A673 (cell line): Measurements from ENCODE around the gene MTTP. TPM values are rescaled to one million over a fixed set of nuclear protein-coding genes. Genes with fewer than 3 reads are reported as not detected.

Source experiments
- BruUV-seq: library from RNA; stranded (reverse); fragments of 400-500 nt; replicated peaks from 2 replicates; lab custom pipeline; 2021; lab: Mats Ljungman, UMichigan
- CTCF ChIA-PET: fragments of 300-600 bp; sonication (Branson Sonifier 250); formaldehyde crosslinking; loops from one replicate; lab custom pipeline; 2022; ENCODE audit warnings: antibody characterized with exemption; lab: Charles Lee
- POLR2A ChIA-PET: fragments of 300-600 bp; sonication (Branson Sonifier 250); formaldehyde crosslinking; loops from one replicate; lab custom pipeline; 2022; ENCODE audit warnings: antibody characterized with exemption; ENCODE audit not compliant: low non-redundant PET; lab: Charles Lee
- DNase-seq: peaks from one replicate; pipeline ENCODE4 v3.0.0-alpha.2; 2015; ENCODE audit warnings: low spot score
- H3K27ac ChIP-seq: fragments of 200-600 bp; sonication (generic); 2 replicates; pipeline ENCODE4 v1.5.1; 2016; ENCODE audit warnings: mixed run types, low read depth, mild to moderate bottlenecking, mixed read lengths, antibody characterized with exemption, low read length; ENCODE audit not compliant: poor library complexity, severe bottlenecking
- H3K27me3 ChIP-seq: fragments of 200-600 bp; sonication (generic); replicated peaks from 2 replicates; pipeline ENCODE4 v1.6.1; 2017; ENCODE audit warnings: mixed run types, low read depth, mild to moderate bottlenecking, mixed read lengths, antibody characterized with exemption, low read length; ENCODE audit not compliant: insufficient read depth, poor library complexity
- H3K36me3 ChIP-seq: fragments of 200-600 bp; sonication (generic); 2 replicates; pipeline ENCODE4 v1.6.1; 2016; ENCODE audit warnings: mixed run types, mild to moderate bottlenecking, mixed read lengths, antibody characterized with exemption, low read length; ENCODE audit not compliant: insufficient read depth, poor library complexity, severe bottlenecking
- H3K4me1 ChIP-seq: fragments of 200-600 bp; sonication (generic); 2 replicates; pipeline ENCODE4 v1.6.1; 2017; ENCODE audit warnings: mixed run types, mild to moderate bottlenecking, mixed read lengths, antibody characterized with exemption, low read length; ENCODE audit not compliant: insufficient read depth, poor library complexity, severe bottlenecking
- H3K4me3 ChIP-seq: fragments of 200-600 bp; sonication (generic); 2 replicates; pipeline ENCODE4 v1.5.1; 2016; ENCODE audit warnings: low read depth, mixed run types, mild to moderate bottlenecking, mixed read lengths, low read length; ENCODE audit not compliant: poor library complexity, severe bottlenecking
- H3K9me3 ChIP-seq: fragments of 200-600 bp; sonication (generic); 2 replicates; pipeline ENCODE4 v1.6.1; 2016; ENCODE audit warnings: mixed run types, low read depth, mild to moderate bottlenecking, mixed read lengths, antibody characterized with exemption, low read length; ENCODE audit not compliant: poor library complexity, severe bottlenecking
- EZH2 ChIP-seq: fragments of 200-600 bp; sonication (generic); IDR thresholded peaks from 2 replicates; pipeline ENCODE4 v1.6.1; 2017; ENCODE audit warnings: borderline replicate concordance, low read depth, mild to moderate bottlenecking, mixed read lengths, antibody characterized with exemption, low read length; ENCODE audit not compliant: poor library complexity, severe bottlenecking
- intact Hi-C: fragments of 100-400 bp; cut with micrococcal nuclease; formaldehyde crosslinking; loops from one replicate; pipeline ENCODE4 v1.10.0; 2022; ENCODE audit not compliant: unreplicated experiment
- total RNA-seq: library from RNA; stranded (reverse); gene quantifications from 2 replicates; pipeline ENCODE4 v1.2.3, GENCODE V29; 2021
- TF ChIP-seq, protein P1 (sequence below): fragments of 300-800, 200-600 bp; sonication (generic); conservative IDR thresholded peaks from 2 replicates; pipeline ENCODE4 v1.5.1; 2017; ENCODE audit warnings: low read depth, mild to moderate bottlenecking, antibody characterized with exemption, low read length, moderate library complexity, mixed read lengths

Gene MTTP
- total RNA-seq, 1 experiment from 2014 or later, result not detected

DNA sequence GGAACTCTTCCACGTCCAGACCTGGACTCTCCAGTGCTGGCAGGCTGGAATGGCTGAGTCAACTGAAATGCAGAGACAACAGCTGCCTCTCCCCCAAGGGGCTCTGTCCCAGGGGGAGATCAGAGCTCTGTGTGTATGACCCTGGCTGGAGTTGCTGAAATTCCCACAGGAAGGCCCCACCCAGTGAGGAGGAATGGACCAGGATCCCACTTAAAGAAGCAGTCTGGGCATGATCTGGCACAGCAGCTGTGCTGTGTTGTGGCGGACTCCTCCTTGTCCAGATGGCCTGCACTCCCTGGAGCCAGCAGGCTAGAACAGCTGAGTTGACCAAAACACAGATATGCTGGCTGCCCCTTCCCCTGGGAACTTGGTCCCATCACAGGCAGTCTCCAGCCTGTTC lies 38.4 kb upstream of the MTTP start:
- H3K9me3 ChIP-seq, result no peaks in the 10 kb centered on the region
- POLR2A ChIA-PET, result no interaction called here
- no peaks in the 10 kb centered on the region for H3K4me1 ChIP-seq
- no peaks in the 10 kb centered on the region for H3K27me3 ChIP-seq
- TF ChIP-seq, protein P1, sequence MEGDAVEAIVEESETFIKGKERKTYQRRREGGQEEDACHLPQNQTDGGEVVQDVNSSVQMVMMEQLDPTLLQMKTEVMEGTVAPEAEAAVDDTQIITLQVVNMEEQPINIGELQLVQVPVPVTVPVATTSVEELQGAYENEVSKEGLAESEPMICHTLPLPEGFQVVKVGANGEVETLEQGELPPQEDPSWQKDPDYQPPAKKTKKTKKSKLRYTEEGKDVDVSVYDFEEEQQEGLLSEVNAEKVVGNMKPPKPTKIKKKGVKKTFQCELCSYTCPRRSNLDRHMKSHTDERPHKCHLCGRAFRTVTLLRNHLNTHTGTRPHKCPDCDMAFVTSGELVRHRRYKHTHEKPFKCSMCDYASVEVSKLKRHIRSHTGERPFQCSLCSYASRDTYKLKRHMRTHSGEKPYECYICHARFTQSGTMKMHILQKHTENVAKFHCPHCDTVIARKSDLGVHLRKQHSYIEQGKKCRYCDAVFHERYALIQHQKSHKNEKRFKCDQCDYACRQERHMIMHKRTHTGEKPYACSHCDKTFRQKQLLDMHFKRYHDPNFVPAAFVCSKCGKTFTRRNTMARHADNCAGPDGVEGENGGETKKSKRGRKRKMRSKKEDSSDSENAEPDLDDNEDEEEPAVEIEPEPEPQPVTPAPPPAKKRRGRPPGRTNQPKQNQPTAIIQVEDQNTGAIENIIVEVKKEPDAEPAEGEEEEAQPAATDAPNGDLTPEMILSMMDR, result no peak
- TF ChIP-seq EZH2, result no peak
- no peak overlapping the region for H3K27ac ChIP-seq
- H3K4me3 ChIP-seq, result no peak overlapping the region
- no TSS peak for BruUV-seq
- no peak for DNase-seq
- CTCF ChIA-PET, result no interaction called here
- H3K36me3 ChIP-seq, result no peaks in the 10 kb centered on the region
- intact Hi-C loops, result no loop called here

DNA sequence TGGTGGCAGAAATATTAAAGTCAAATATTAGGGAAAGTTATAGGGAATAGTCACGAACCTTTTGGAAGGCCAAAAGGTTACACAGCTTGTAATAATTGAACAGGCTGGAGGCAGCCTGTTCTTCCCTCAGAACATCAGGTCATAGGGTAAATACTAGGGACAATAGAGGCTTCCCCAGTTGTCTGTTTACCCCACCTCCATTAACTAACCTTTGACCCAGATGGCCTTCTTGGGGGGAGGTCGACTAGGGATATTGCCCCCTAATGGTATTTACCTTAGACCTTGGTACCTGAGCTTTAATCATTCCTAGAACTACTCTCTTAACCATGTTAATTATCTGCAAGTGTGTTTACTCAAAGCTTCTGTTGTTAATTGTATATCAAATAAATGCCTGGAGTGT lies 37.8 kb upstream of the MTTP start:
- H3K4me3 ChIP-seq, result no peak overlapping the region
- no peak for DNase-seq
- no TSS peak for BruUV-seq
- POLR2A ChIA-PET, result no interaction called here
- no peaks in the 10 kb centered on the region for H3K36me3 ChIP-seq
- intact Hi-C loops, result no loop called here
- H3K27ac ChIP-seq, result no peak overlapping the region
- no peaks in the 10 kb centered on the region for H3K27me3 ChIP-seq
- no peaks in the 10 kb centered on the region for H3K4me1 ChIP-seq
- no peak for TF ChIP-seq EZH2
- TF ChIP-seq, protein P1, result no peak
- CTCF ChIA-PET, result no interaction called here
- H3K9me3 ChIP-seq, result no peaks in the 10 kb centered on the region

DNA sequence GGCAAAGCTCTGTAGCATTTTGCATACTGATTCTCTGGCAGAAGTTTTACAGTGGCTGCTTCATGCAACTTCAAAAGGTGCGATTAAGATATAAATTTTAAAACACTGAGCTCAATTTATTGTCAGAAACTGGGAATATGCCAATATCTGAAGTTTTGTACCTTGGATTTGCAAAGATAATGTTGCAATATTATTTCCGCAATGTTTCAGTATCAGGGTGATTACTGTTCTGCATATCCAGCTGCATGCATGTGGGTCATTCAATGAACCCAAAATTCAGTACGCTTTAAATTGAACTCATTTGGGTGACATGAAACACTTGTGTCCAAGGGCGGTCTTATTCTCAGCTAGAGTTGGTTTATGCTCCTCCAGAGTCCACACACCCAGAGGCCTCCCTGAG lies 37.0 kb upstream of the MTTP start:
- no peaks in the 10 kb centered on the region for H3K36me3 ChIP-seq
- ChIA-PET CTCF (no interaction called here), POLR2A (no interaction called here)
- H3K9me3 ChIP-seq, result no peaks in the 10 kb centered on the region
- no peaks in the 10 kb centered on the region for H3K27me3 ChIP-seq
- DNase-seq, result no peak
- no peak overlapping the region for H3K4me3 ChIP-seq
- no TSS peak for BruUV-seq
- H3K4me1 ChIP-seq, result no peaks in the 10 kb centered on the region
- no peak overlapping the region for H3K27ac ChIP-seq
- TF ChIP-seq, protein P1, result no peak
- no peak for TF ChIP-seq EZH2
- intact Hi-C loops, result no loop called here
